H4 (cell line): ENCODE data around the gene ZWILCH. TPM values are rescaled to one million over a fixed set of nuclear protein-coding genes. Genes with fewer than 3 reads are reported as not detected.

ENCODE experiments used
- total RNA-seq: library from RNA; depleted of rRNA; stranded (reverse); fragments of >200 nt; shearing (Covaris generic); gene quantifications from 2 replicates; pipeline ENCODE4 v1.2.3, GENCODE V29; 2014; rRNA removed

ZWILCH gene
- total RNA-seq, 1 experiment from 2014 or later = 30.9 TPM

Other genes with a start within 250 kb of the ZWILCH start
- 21.1 and 21.3 TPM in 2 replicates for gene DIS3L, start 211.8 kb upstream of the ZWILCH start, total RNA-seq
- gene TIPIN, start 148.6 kb upstream of the ZWILCH start, total RNA-seq = 22.2 and 24.3 TPM in 2 replicates
- 19.0 and 27.7 TPM in 2 replicates for gene MAP2K1, start 118.4 kb upstream of the ZWILCH start, total RNA-seq
- 55.8 and 70.0 TPM in 2 replicates for gene SNAPC5, start 7.6 kb upstream of the ZWILCH start, total RNA-seq
- 5,755 and 6,049 TPM in 2 replicates for gene RPL4, start 471 bp upstream of the ZWILCH start, total RNA-seq
- 0.06 and 0.10 TPM in 2 replicates for gene LCTL, start 60.7 kb downstream of the ZWILCH start, total RNA-seq
- gene SMAD6, start 196.9 kb downstream of the ZWILCH start, total RNA-seq = 3.4 and 4.7 TPM in 2 replicates